ENCODE measurements around the gene STAT5B. TPM values are rescaled to one million over a fixed set of nuclear protein-coding genes. Genes with fewer than 3 reads are reported as not detected.

STAT5B gene
- total and polyA plus RNA-seq, 9 of the 15 experiments (the other 6 are each of a cell fraction or from before 2014, with no cell fraction given), result 20.8 to 176 (median 92.4) TPM

- peak; percentile 14 for TF ChIP-seq PRDM10 (IDR thresholded peaks at IDR 0.05; ENCODE audit: partially characterized antibody)
- peak; percentile 53 for TF ChIP-seq RBFOX2 (IDR thresholded peaks at IDR 0.05; ENCODE audit: low read depth, low read length)
- no peak for TF ChIP-seq CHD4 (IDR thresholded peaks at IDR 0.05; ENCODE audit: insufficient read depth, insufficient replicate concordance, low read depth, low read length, poor library complexity, severe bottlenecking)
- no peak for TF ChIP-seq ZNF354B (CRISPR knock-in tag; IDR thresholded peaks at IDR 0.05)
- no peak for TF ChIP-seq HCFC1 (IDR thresholded peaks at IDR 0.05; ENCODE audit: low read depth, low read length)
- TF ChIP-seq HDAC3 (IDR thresholded peaks at IDR 0.05; ENCODE audit: borderline replicate concordance, partially characterized antibody), result no peak
- TF ChIP-seq ZNF175 (CRISPR knock-in tag; IDR thresholded peaks at IDR 0.05; ENCODE audit: low read depth), result no peak
- TF ChIP-seq TCF15 (CRISPR knock-in tag; IDR thresholded peaks at IDR 0.05), result no peak
- no peak for TF ChIP-seq MITF (IDR thresholded peaks at IDR 0.05)
- no peak for TF ChIP-seq MTA1 (IDR thresholded peaks at IDR 0.05; ENCODE audit: borderline replicate concordance)
- no peak for TF ChIP-seq ZNF124 (CRISPR knock-in tag; IDR thresholded peaks at IDR 0.05)
- no peak for TF ChIP-seq ZBTB1 (CRISPR knock-in tag; IDR thresholded peaks at IDR 0.05; ENCODE audit: borderline replicate concordance, low read depth)
- TF ChIP-seq PKNOX1 (IDR thresholded peaks at IDR 0.05), result no peak
- no peak for TF ChIP-seq U2AF2 (optimal IDR thresholded peaks at IDR 0.05; ENCODE audit: low read depth, low read length)
These were observed 34.0 kb upstream of the STAT5B start (continued) for GRCh38 chr17:42309986-42310786.

All from K562 (cell line).